CD4-positive, alpha-beta T cell (primary cell): ENCODE data around the gene ALMS1. TPM values are rescaled to one million over a fixed set of nuclear protein-coding genes. Genes with fewer than 3 reads are reported as not detected.

Experiments used
- ATAC-seq: fragments of 200-7000 bp; cut with Tn5 transposase; one replicate; pipeline ENCODE4 v1.10.0; 2022; ENCODE audit warnings: mild to moderate bottlenecking; ENCODE audit not compliant: poor library complexity
- CTCF ChIA-PET: fragments of 350-600 bp; sonication (Branson Sonifier 250); formaldehyde crosslinking; loops from one replicate; lab custom pipeline; 2021; ENCODE audit warnings: antibody characterized with exemption, inconsistent platforms; lab: Charles Lee
- POLR2A ChIA-PET: fragments of 350-600 bp; sonication (Branson Sonifier 250); formaldehyde crosslinking; loops from one replicate; lab custom pipeline; 2021; ENCODE audit warnings: antibody characterized with exemption, inconsistent platforms; lab: Charles Lee
- DNase-seq, 14 experiments: peaks; one replicate each; pipeline ENCODE4 v3.0.0-alpha.2; 2013 to 2020; ENCODE audit warnings: mixed read lengths in 2 of 14
- H3K27ac ChIP-seq, 2 donors: one replicate each; pipeline versions ENCODE4 v1.5.1 to v1.7.0; 2013; ENCODE audit warnings: low read length in 2 of 2, low read depth in 1 of 2, mild to moderate bottlenecking in 1 of 2
- H3K27me3 ChIP-seq, 2 experiments: 1 replicate in 1 of 2; 2 replicates in 1 of 2; pipeline versions ENCODE4 v1.6.1 to v1.7.0; 2013; ENCODE audit warnings: low read length in 2 of 2, control low read depth in 1 of 2, mild to moderate bottlenecking in 1 of 2, moderate library complexity in 1 of 2; ENCODE audit not compliant: insufficient read depth in 2 of 2, control insufficient read depth in 1 of 2
- H3K36me3 ChIP-seq: one replicate; pipeline ENCODE4 v1.6.1; 2013; ENCODE audit warnings: low read length, control low read depth; ENCODE audit not compliant: insufficient read depth
- H3K4me1 ChIP-seq: one replicate; pipeline ENCODE4 v1.6.1; 2013; ENCODE audit warnings: low read length, control low read depth; ENCODE audit not compliant: insufficient read depth
- H3K4me3 ChIP-seq: one replicate; pipeline ENCODE4 v1.5.1; 2013; ENCODE audit warnings: mild to moderate bottlenecking, low read length, moderate library complexity
- H3K9me3 ChIP-seq, 2 experiments: 1 replicate in 1 of 2; 2 replicates in 1 of 2; pipeline versions ENCODE4 v1.6.1 to v1.7.0; 2013; ENCODE audit warnings: low read length in 2 of 2, mild to moderate bottlenecking in 2 of 2, control low read depth in 1 of 2, moderate library complexity in 1 of 2; ENCODE audit not compliant: control insufficient read depth in 1 of 2, insufficient read depth in 1 of 2
- H3K27ac Mint-ChIP-seq: one replicate; pipeline ENCODE4 v1.8.0; 2020; ENCODE audit warnings: mixed read lengths
- H3K27me3 Mint-ChIP-seq: one replicate; pipeline ENCODE4 v1.8.0; 2021; ENCODE audit warnings: mixed read lengths
- H3K36me3 Mint-ChIP-seq: one replicate; pipeline ENCODE4 v1.8.0; 2021; ENCODE audit warnings: low read depth, mixed read lengths
- H3K4me1 Mint-ChIP-seq: one replicate; pipeline ENCODE4 v1.8.0; 2021; ENCODE audit warnings: low read depth, mixed read lengths
- H3K4me3 Mint-ChIP-seq: one replicate; pipeline ENCODE4 v1.8.0; 2020; ENCODE audit warnings: mild to moderate bottlenecking, mixed read lengths
- H3K9me3 Mint-ChIP-seq: one replicate; pipeline ENCODE4 v1.8.0; 2020; ENCODE audit warnings: mixed read lengths
- intact Hi-C, 2 experiments: fragments of 100-400 bp; cut with DNase I in 1 of 2; cut with micrococcal nuclease in 1 of 2; formaldehyde crosslinking; loops; one replicate each; pipeline versions ENCODE4 v1.15.1 to v1.9.0; 2023 to 2025; cut with DNase I, micrococcal nuclease
- total RNA-seq, 174 experiments: library from RNA in 2 of 174; stranded (reverse) in 2 of 174; gene quantifications; one replicate each; pipeline ENCODE4 v1.2.3 and lab custom pipeline; 2021 to 2026
- TF ChIP-seq, protein P1 (sequence below): fragments of 200-600 bp; IDR thresholded peaks from one replicate; pipeline ENCODE4 v1.8.0; 2022; ENCODE audit warnings: antibody characterized with exemption, mild to moderate bottlenecking

Gene ALMS1
- total RNA-seq, 2 experiments from 2014 or later = 20.2 to 20.6 TPM

DNA sequence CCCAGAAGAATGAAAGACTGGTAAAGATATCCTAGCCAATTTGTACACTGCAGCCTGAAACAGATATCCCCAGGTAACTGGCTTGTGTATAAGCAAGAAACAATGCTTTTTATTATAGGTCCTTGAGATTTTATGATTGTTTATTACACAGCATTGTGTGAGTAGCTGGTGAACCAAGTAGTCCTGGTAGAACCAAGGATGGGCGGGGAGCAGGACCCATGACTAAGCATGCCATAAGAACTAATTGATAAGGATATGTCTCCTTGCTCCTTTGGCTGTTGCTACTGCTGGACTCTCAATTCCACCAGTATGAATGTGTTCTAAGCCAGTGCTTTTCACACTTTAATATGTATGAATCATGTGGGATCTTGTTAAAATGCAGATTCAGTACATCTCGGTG is 12.3 kb upstream of the ALMS1 start:
- no peak for DNase-seq
- H3K36me3 Mint-ChIP-seq = no peaks in the 10 kb centered on the region

DNA sequence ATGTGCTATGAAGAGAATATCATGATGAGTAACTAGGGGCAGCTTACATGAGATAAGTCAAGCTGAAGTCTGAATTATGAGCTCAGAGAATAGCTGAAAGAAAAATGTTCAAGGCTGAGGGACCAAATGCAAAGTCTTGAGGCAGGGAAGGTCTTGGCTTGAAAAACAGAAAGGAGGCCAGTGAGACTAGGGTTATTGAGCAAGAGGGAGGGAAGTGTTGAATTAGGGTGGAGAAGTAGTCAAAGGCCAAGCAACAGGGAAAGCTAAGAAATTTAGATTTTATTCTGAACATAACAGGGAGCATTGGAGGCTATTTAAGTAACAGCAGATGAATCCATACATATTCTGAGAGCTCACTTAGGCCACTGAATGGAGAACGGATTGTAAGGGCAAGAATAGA is 11.4 kb upstream of the ALMS1 start:
- Mint-ChIP-seq H3K27ac (no peak overlapping the region), H3K27me3 (peaks cover 59% of the 10 kb centered on the region), H3K4me3 (no peak overlapping the region), H3K9me3 (peaks cover 6% of the 10 kb centered on the region), H3K4me1 (no peaks in the 10 kb centered on the region), H3K36me3 (no peaks in the 10 kb centered on the region)
- TF ChIP-seq, protein P1, sequence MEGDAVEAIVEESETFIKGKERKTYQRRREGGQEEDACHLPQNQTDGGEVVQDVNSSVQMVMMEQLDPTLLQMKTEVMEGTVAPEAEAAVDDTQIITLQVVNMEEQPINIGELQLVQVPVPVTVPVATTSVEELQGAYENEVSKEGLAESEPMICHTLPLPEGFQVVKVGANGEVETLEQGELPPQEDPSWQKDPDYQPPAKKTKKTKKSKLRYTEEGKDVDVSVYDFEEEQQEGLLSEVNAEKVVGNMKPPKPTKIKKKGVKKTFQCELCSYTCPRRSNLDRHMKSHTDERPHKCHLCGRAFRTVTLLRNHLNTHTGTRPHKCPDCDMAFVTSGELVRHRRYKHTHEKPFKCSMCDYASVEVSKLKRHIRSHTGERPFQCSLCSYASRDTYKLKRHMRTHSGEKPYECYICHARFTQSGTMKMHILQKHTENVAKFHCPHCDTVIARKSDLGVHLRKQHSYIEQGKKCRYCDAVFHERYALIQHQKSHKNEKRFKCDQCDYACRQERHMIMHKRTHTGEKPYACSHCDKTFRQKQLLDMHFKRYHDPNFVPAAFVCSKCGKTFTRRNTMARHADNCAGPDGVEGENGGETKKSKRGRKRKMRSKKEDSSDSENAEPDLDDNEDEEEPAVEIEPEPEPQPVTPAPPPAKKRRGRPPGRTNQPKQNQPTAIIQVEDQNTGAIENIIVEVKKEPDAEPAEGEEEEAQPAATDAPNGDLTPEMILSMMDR = no peak
- Histone ChIP-seq H3K27me3 (peaks cover 13 to 28% of the 10 kb centered on the region in 2 experiments), H3K27ac (no peak overlapping the region), H3K36me3 (no peaks in the 10 kb centered on the region), H3K4me1 (no peaks in the 10 kb centered on the region), H3K4me3 (no peak overlapping the region), H3K9me3 (peaks cover 0 to 8% of the 10 kb centered on the region in 2 experiments)
- POLR2A ChIA-PET = no interaction called here
- DNase-seq (no peak), ATAC-seq (no peak)
- intact Hi-C loops = no loop called here
- CTCF ChIA-PET = no interaction called here

More for the DNA sequence above, 12.3 kb upstream of the ALMS1 start:
- Histone ChIP-seq H3K27me3 (peaks cover 13 to 28% of the 10 kb centered on the region in 2 experiments), H3K4me3 (no peak overlapping the region), H3K4me1 (no peaks in the 10 kb centered on the region), H3K9me3 (peaks cover 0 to 8% of the 10 kb centered on the region in 2 experiments), H3K27ac (no peak overlapping the region), H3K36me3 (no peaks in the 10 kb centered on the region)
- no peak overlapping the region for H3K27ac Mint-ChIP-seq
- peaks cover 6% of the 10 kb centered on the region for H3K9me3 Mint-ChIP-seq
- TF ChIP-seq, protein P1 = no peak
- ChIA-PET CTCF (no interaction called here), POLR2A (no interaction called here)
- H3K4me3 Mint-ChIP-seq = no peak overlapping the region
- H3K4me1 Mint-ChIP-seq = no peaks in the 10 kb centered on the region
- intact Hi-C loops = no loop called here
- no peak for ATAC-seq
- H3K27me3 Mint-ChIP-seq = peaks cover 52% of the 10 kb centered on the region

DNA sequence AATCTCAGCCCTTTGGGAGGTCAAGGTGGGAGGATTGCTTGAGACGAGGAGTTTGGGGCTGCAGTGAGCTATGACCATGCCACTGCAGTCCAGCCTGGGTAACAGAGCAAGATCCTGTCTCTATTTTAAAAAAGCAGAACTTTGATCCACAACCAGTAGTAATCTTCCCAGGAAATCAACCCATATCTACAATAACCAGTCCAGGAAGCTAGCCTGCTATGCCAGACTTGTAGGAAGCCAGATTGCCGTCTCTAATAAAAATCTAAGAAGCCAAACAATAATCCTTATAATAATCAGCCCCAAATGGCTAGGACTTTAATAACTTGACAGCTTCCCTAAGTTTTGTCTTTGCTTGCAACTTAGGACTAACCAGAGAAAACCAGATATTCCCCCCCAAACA is 9.0 kb upstream of the ALMS1 start:
- POLR2A ChIA-PET = interaction anchor here (1.0 kb wide), 1 partner anchor 9 kb away, joined by 3 read pairs; no protein-coding TSS in a partner anchor
- no peak overlapping the region for H3K4me3 ChIP-seq
- H3K36me3 Mint-ChIP-seq = no peaks in the 10 kb centered on the region
- DNase-seq = no peak
- TF ChIP-seq, protein P1 = no peak
- H3K27ac Mint-ChIP-seq = no peak overlapping the region
- peaks cover 6% of the 10 kb centered on the region for H3K9me3 Mint-ChIP-seq
- no peaks in the 10 kb centered on the region for H3K36me3 ChIP-seq
- peaks cover 0 to 8% of the 10 kb centered on the region in 2 experiments for H3K9me3 ChIP-seq
- no peaks in the 10 kb centered on the region for H3K4me1 ChIP-seq
- ATAC-seq = no peak
- intact Hi-C loops = no loop called here
- H3K4me1 Mint-ChIP-seq = no peaks in the 10 kb centered on the region
- no peak overlapping the region for H3K4me3 Mint-ChIP-seq
- CTCF ChIA-PET = no interaction called here
- peaks cover 67% of the 10 kb centered on the region for H3K27me3 Mint-ChIP-seq
- H3K27me3 ChIP-seq = peaks cover 21 to 31% of the 10 kb centered on the region in 2 experiments
- H3K27ac ChIP-seq = no peak overlapping the region
